NCI-H1105 treated with DMSO at 0.1 percent for 48 hours (cell line): ENCODE results near the gene LRP1B.

ENCODE experiments used
- DNase-seq: peaks from one replicate; lab custom pipeline; 2025; lab: John Stamatoyannopoulos, UW

LRP1B gene

DNA sequence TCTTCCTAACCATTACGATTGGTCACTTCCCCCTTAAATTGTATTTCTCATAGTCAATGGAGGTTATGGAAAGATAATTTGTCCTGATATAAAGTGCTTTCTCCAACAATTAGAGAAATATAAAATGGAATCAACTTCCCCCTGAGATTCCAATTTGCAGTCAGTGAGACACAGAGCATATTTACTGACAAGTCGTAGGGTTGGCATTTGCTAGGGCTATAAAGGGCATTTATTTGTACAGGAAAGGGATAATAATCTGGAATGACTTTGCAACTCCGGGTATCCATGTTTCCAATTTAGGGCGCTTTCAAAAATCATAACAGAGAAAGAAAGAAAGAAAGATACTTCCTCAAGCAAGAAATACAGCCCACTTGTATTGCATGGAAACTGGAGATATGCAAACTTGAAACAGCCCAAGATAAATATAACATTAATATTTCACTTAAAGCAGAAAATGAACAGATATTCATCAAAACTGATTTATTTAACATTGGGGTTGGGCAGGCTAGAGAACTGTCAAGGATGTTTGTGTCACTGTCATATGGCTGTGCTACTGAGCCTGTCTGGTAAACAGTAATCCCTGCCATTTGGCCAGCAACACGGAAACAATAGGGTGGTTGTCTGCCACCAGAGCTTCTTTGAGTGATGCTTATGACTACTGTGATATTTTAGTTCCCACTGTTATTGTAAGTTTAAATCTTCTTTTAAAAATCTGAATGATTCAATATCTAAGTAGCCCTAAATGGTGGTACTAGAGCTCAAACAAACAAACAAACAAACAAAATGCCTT, 621.8 kb downstream of the LRP1B start:
- DNase-seq, result no peak

- DNase-seq, result no peak
Observed at GRCh38 chr2:141508086-141508752, 622.6 kb downstream of the LRP1B start.

GRCh38 chr2:141506135-141506534, 624.7 kb downstream of the LRP1B start:
- no peak for DNase-seq

- DNase-seq, result no peak
Observed at GRCh38 chr2:141501752-141502151, 629.1 kb downstream of the LRP1B start.

GRCh38 chr2:141499123-141499522, 631.7 kb downstream of the LRP1B start:
- no peak for DNase-seq

- no peak for DNase-seq
Observed at GRCh38 chr2:141498561-141498960, 632.3 kb downstream of the LRP1B start.

DNA sequence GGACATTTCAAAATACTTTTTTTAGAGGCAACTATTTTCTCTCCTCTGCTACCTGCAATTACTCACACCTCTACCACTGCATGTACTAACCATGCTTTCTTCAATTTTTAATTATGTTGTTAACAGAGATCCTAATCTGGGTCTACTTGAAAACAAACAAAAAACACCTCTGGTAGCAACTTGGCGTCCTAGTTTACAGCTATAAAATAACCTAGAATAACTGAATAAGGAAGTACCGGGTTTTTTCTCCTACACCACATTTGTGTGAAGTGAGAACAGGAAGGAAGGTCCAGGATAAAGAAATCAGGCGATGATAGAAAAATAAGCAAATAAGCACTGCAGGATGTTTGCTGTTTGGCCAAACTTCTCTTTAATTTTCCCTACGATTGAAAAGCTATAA, 633.5 kb downstream of the LRP1B start:
- no peak for DNase-seq

GRCh38 chr2:141496810-141497209, 634.0 kb downstream of the LRP1B start:
- DNase-seq, result no peak

DNA sequence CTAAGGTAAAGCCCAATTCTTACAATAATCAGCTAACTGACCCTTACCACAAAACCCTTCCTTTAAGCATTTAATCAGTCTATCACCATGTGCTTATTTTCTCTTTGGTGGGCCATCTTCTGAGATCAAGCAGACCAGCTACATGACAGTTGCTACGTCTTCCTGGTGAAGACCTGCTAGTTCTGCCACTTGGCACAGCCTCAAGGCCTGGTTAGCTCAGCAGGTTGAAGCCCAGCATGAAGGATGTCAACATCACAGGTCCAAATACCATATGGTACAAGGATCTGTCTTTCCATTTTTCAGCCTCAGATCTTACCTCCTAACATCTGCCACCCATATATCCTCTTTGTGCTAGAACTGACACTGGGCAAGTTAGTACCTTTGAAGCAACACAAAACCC, 636.9 kb downstream of the LRP1B start:
- DNase-seq, result no peak

DNA sequence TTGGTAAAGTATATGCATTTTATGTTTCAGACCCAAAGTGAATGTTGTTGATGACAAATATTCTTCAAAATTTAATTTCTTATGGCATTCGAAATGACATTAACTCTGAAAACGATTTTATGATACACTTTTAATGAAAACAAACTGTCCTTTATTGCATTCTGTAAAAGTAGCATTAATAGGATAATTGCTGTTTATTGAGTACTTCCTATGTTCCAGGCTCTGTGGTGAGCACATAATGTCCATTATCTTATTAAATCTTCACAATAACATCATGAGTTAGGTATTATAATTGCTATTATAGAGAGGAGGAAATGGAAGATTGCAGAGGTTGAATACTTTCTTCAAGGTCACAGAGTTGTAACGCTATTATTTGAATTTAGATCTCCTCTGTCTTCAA, 638.0 kb downstream of the LRP1B start:
- no peak for DNase-seq

DNA sequence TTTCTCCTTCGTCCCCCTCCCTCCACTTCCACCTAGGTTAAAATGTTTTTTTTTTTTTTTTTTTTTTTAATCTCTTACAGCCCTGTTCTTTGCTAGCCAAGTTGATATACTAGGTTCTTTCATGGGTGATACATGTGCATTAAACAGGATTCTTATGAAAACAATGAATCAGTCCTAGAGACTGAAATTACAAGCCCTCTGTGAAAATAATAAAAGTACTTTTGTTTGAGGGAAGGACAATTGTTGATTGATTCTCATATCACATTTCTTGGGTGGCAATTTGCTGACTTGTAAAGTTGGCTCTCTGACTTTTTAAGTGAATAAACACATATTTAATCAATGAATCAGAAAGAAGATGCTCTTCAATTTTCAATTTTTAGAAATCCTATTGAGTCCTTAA, 639.9 kb downstream of the LRP1B start:
- no peak for DNase-seq

- DNase-seq, result no peak
Observed at GRCh38 chr2:141482697-141483096, 648.1 kb downstream of the LRP1B start.

- DNase-seq, result no peak
Observed at GRCh38 chr2:141475801-141476200, 655.0 kb downstream of the LRP1B start.

GRCh38 chr2:141468761-141469160, 662.1 kb downstream of the LRP1B start:
- no peak for DNase-seq

DNA sequence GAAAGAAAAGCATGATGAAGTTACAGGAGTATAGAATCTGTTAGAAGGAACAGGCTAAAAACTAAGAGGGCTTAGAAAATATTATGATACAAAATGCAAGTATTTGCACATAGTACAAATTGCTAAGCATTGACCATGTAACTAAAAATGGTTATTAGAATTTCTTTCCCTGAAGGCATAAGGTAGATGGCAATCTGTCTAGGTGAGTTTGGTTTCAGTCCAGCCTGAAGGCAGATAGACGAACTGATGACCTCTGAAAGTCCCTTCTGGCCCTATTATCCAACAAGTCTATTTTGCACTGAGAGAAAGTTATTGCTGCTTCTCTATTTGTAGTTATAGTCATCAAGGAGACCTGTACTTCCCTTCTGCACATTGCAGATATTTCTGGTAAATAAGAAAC, 663.5 kb downstream of the LRP1B start:
- no peak for DNase-seq

- no peak for DNase-seq
Observed at GRCh38 chr2:141464995-141465394, 665.8 kb downstream of the LRP1B start.

DNA sequence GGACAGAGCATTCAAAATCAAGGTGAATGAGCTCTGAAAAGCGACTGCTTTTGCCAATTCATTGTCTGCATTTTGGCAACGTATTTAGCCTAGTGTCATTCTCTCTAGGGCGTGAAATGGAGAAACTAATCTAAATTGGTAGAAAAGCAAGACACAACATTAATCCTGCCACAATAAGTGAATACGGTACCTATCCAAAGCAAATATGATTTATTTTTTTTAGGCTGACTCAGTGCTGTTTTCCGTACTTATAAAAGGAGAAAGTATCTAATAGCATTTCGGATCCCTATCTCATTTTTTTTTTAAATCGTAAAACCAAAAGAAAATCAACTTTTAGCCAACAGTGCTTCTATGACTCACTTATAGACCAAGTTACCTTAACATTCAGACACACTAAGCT, 672.5 kb downstream of the LRP1B start:
- DNase-seq, result no peak

GRCh38 chr2:141455877-141456276, 674.9 kb downstream of the LRP1B start:
- DNase-seq, result no peak

- DNase-seq, result no peak
Observed at GRCh38 chr2:141455211-141455826, 675.5 kb downstream of the LRP1B start.

GRCh38 chr2:141440072-141440635, 690.7 kb downstream of the LRP1B start:
- DNase-seq, result no peak

GRCh38 chr2:141439524-141439923, 691.3 kb downstream of the LRP1B start:
- DNase-seq, result no peak

DNA sequence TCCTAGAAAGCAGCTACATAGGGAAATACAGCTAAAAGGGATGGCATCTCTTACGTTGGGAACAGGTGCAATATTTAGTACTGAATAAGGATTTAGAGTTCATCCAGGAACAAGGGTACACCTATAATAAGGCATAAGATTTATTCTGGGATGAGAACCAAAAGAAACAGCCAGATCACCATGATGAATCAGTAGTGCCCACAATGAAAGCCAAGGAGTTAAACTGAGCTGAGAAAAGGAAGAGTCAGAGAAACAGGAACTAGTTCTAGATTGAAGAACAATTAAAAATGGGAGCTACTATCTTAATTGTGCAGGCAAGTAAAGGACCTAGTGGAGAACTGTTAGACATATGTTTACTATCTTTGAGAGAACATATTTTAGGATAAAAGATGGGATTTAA, 692.3 kb downstream of the LRP1B start:
- DNase-seq, result no peak

- DNase-seq, result no peak
Observed at GRCh38 chr2:141437521-141437920, 693.3 kb downstream of the LRP1B start.
